Sigmoid colon (tissue), 4 donors: ENCODE results near the gene DAPK2.

Source experiments
- EP300 ChIP-seq, 4 donors: sonication (generic); formaldehyde crosslinking; IDR thresholded peaks; one replicate each; pipeline ENCODE4 v1.6.1; 2017; ENCODE audit warnings: antibody characterized with exemption in 4 of 4
- POLR2A ChIP-seq, 2 donors: fragments of 450-650 bp; IDR thresholded peaks; one replicate each; pipeline ENCODE4 v1.6.1; 2016; ENCODE audit warnings: antibody characterized with exemption in 2 of 2, mild to moderate bottlenecking in 2 of 2, moderate library complexity in 2 of 2
- POLR2AphosphoS5 ChIP-seq, 4 donors: sonication (generic); formaldehyde crosslinking; IDR thresholded peaks; one replicate each; pipeline ENCODE4 v1.6.1; 2017; ENCODE audit warnings: antibody characterized with exemption in 4 of 4
- TF ChIP-seq, protein P1 (sequence below), 4 experiments: fragments of 450-650 bp in 3 of 4; fragments of 200-600 bp in 1 of 4; IDR thresholded peaks; one replicate each; pipeline ENCODE4 v1.5.1; 2016 to 2019; ENCODE audit warnings: antibody characterized with exemption in 4 of 4, mild to moderate bottlenecking in 3 of 4, moderate library complexity in 2 of 4

DNA sequence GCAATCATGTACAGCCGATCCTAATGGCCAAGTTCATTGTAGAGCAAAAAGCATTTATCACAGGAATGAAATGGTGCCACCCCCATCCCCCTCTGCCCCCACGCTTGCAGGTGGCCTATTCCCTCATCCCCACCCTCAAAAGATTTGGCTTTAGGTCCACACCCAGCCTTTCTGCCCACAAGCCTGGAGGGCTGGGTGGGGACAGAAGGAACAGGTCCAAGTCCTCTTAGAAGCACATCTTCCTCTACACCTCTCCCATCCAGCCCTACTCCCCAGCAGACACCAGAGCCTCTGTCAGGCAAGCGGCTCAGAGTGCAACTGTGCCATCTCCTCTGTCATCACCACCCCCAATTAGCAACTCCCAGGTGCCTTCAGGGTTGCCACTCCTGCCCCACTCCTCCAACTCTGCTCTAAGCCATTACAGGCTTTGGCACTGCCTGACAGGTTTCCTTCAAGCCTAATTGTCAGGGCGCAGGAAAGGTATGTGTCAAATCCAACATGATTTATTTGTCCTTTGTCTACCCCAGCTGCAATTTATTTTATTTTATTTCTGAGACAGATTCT, 49.4 kb downstream of the DAPK2 start:
- TF ChIP-seq POLR2A (IDR thresholded peaks at IDR 0.05) (no peak), POLR2AphosphoS5 (IDR thresholded peaks at IDR 0.05) (no peak), EP300 (IDR thresholded peaks at IDR 0.05) (no peak)
- TF ChIP-seq, protein P1, sequence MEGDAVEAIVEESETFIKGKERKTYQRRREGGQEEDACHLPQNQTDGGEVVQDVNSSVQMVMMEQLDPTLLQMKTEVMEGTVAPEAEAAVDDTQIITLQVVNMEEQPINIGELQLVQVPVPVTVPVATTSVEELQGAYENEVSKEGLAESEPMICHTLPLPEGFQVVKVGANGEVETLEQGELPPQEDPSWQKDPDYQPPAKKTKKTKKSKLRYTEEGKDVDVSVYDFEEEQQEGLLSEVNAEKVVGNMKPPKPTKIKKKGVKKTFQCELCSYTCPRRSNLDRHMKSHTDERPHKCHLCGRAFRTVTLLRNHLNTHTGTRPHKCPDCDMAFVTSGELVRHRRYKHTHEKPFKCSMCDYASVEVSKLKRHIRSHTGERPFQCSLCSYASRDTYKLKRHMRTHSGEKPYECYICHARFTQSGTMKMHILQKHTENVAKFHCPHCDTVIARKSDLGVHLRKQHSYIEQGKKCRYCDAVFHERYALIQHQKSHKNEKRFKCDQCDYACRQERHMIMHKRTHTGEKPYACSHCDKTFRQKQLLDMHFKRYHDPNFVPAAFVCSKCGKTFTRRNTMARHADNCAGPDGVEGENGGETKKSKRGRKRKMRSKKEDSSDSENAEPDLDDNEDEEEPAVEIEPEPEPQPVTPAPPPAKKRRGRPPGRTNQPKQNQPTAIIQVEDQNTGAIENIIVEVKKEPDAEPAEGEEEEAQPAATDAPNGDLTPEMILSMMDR (IDR thresholded peaks at IDR 0.05), result no peak
